Rectal smooth muscle tissue (tissue), 1 donor: ENCODE results near the gene PHYKPL.
"Not testable (repeated sequence)": the region's sequence is repeated elsewhere in the genome, so short reads cannot be mapped to it uniquely, and the experiment has no call there.

Experiments used
- H3K27ac ChIP-seq: one replicate; pipeline ENCODE4 v1.7.0; 2013; ENCODE audit warnings: low read depth, low read length, inconsistent platforms
- H3K27me3 ChIP-seq: one replicate; pipeline ENCODE4 v1.7.0; 2013; ENCODE audit warnings: low read length; ENCODE audit not compliant: control insufficient read depth, insufficient read depth
- H3K36me3 ChIP-seq: one replicate; pipeline ENCODE4 v1.7.0; 2013; ENCODE audit warnings: low read length; ENCODE audit not compliant: control insufficient read depth, insufficient read depth
- H3K4me1 ChIP-seq: one replicate; pipeline ENCODE4 v1.7.0; 2013; ENCODE audit warnings: low read length; ENCODE audit not compliant: control insufficient read depth, insufficient read depth
- H3K4me3 ChIP-seq: one replicate; pipeline ENCODE4 v1.7.0; 2013; ENCODE audit warnings: low read length
- H3K9ac ChIP-seq: one replicate; pipeline ENCODE4 v1.7.0; 2013; ENCODE audit warnings: low read length

PHYKPL gene

DNA sequence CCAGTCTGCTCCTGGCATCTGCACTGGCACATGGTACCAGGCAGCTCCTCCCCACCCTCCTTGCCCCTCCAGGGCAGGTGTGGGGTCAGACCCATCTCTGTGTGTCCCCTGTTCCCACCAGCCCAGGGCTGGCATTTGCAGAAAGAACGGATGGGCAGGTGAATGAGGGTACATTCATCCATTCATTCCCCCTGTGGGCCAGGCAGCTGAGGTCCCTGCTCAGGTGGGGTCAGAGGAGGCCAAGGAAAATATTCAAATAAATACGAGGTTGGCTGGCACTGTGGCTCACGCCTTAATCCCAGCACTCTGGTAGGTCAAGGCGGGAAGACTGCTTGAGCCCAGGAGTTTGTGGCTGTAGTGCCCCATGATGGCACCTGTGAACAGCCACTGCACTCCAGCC, 25.0 kb upstream of the PHYKPL start:
- Histone ChIP-seq H3K36me3 (no peaks in the 10 kb centered on the region), H3K27me3 (no peaks in the 10 kb centered on the region), H3K27ac (no peak overlapping the region), H3K4me3 (no peak overlapping the region), H3K9ac (no peak overlapping the region), H3K4me1 (no peaks in the 10 kb centered on the region)

DNA sequence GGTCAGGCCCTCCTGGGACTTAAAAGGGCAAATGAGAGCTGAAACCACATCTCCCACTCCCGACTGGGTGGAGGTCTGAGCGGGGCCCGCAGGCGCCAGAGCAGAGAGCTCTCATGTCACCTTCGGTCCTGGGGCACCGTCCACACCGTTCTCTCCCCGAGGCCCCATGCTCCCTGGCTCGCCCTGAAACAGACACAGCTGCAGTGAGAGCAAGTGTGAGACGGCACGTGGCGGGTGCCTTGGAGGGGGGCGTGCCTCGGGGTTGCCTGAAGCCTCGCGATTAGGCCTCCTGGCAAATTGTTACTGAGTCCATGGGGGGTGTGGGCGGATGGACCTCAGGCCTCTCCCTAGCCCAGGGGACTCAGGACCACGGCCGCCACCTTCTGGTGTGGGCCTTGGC, 24.1 kb upstream of the PHYKPL start:
- H3K4me3 ChIP-seq = no peak overlapping the region
- no peaks in the 10 kb centered on the region for H3K36me3 ChIP-seq
- no peaks in the 10 kb centered on the region for H3K4me1 ChIP-seq
- no peak overlapping the region for H3K27ac ChIP-seq
- H3K9ac ChIP-seq = no peak overlapping the region
- no peaks in the 10 kb centered on the region for H3K27me3 ChIP-seq

DNA sequence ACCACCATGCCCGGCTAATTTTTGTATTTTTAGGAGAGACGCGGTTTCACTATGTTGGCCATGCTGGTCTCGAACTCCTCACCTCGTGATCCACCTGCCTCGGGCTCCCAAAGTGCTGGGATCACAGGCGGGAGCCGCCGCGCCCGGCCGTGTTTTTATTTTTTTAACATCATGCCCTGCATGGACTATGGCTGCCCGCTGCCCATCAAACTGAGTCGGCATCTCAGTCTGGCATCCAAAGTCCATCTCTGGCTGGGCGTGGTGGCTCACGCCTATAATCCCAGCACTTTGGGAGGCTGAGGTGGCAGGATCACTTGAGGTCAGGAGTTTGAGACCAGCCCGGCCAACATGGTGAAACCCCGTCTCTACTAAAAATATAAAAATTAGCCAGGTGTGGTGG, 21.0 kb upstream of the PHYKPL start:
- H3K4me3 ChIP-seq, H3K4me1 ChIP-seq, H3K9ac ChIP-seq, H3K27me3 ChIP-seq, H3K27ac ChIP-seq, H3K36me3 ChIP-seq: not testable (repeated sequence)

DNA sequence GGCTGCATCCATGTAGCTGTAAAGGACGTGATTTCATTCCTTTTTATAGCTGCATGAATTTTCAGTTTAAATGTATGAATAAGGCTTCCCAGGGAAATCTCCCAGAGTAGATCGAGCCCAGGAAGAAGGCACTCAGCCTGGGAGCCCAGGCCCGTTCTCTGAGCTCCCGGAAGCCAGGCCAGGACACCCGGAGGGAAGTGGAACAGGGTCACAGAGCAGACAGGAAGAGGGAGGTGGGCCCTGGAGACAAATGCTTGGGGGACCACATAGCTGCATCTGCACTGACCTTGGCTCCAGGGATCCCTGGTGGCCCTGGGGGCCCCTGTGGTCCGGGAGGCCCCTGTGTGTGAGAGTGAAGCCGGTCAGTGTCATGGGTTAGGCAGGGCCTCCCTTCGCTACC, 19.7 kb upstream of the PHYKPL start:
- Histone ChIP-seq H3K27ac (no peak overlapping the region), H3K36me3 (no peaks in the 10 kb centered on the region), H3K4me1 (no peaks in the 10 kb centered on the region), H3K27me3 (no peaks in the 10 kb centered on the region), H3K4me3 (no peak overlapping the region), H3K9ac (no peak overlapping the region)

DNA sequence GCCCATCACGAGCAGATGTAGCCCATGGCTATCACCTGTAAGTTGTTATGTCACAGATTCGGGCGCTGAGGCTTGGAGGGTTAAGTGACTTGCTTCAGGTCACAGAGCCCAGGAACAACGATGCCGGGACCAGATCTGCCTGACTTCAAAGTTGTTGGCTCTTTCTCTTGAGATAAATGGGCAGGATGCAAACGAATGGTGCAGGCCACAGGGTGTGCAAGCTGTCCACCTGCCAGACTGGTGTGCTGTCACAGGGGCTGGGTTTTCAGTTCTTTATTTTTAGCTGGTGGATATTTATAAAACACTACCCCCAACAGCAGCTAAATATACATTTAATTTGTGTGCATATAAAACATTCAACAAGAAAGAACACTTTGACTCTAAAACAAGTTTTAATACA, 17.7 kb upstream of the PHYKPL start:
- H3K27ac ChIP-seq = no peak overlapping the region
- no peaks in the 10 kb centered on the region for H3K36me3 ChIP-seq
- no peaks in the 10 kb centered on the region for H3K27me3 ChIP-seq
- no peaks in the 10 kb centered on the region for H3K4me1 ChIP-seq
- H3K4me3 ChIP-seq = no peak overlapping the region
- no peak overlapping the region for H3K9ac ChIP-seq

DNA sequence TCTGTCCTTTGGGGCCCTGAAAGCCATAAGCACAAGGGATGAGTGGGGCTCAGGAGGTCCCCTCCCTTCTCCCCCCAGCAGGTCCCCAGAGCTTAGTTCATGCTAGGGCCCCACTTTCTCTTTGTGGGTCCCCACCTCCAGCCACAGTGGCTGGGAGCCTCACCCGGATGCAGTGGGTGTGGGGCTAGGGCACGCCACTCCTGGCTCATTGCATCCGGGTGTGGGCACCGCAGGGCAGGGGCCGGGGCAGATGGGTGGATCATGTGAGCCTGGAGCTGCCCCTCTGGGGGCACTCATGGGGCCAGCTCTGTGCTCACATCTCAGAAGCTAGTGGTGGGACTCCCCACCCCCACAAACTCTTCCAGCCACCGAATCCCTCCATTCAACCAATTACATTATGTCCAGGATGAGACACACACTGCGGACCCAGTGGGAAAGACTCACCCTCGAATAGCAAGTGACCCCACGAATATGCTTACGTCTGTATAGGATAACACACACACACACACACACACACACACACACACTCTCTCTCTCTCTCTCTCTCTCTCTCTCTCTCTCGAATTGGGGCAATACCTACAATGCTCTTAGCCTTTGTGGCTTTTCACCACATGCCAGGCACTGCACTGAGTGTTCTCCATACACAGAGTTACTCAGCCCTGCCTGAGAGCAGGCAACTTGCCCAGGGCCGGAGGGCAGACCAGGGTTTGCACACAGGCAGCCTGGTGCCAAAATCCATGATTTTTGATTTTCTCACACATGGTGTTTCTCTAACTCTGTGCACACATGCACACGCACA, 16.8 kb upstream of the PHYKPL start:
- Histone ChIP-seq H3K4me1 (no peaks in the 10 kb centered on the region), H3K9ac (no peak overlapping the region), H3K36me3 (no peaks in the 10 kb centered on the region), H3K27me3 (no peaks in the 10 kb centered on the region), H3K27ac (no peak overlapping the region), H3K4me3 (no peak overlapping the region)

DNA sequence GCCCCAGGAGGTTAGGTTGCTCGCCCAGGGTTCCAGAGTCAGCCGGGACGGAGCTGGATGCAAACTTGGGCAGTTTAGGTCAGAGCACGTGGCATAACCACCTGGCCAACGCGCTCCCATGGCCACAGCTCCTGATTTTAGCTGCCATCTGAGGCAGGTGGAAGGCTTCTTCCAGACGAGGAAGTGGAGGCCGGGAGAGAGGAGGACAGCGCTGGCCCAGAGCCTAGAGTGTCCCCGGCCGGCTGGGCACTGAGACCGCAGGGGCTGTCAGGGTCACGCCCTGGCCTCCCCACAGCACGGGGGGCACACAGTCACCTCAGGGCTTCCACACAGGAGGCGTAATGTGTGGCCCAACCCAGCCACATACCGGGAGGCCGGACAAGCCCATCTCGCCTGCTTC, 16.1 kb upstream of the PHYKPL start:
- Histone ChIP-seq H3K27me3 (no peaks in the 10 kb centered on the region), H3K9ac (no peak overlapping the region), H3K4me3 (no peak overlapping the region), H3K4me1 (no peaks in the 10 kb centered on the region), H3K36me3 (no peaks in the 10 kb centered on the region), H3K27ac (no peak overlapping the region)

DNA sequence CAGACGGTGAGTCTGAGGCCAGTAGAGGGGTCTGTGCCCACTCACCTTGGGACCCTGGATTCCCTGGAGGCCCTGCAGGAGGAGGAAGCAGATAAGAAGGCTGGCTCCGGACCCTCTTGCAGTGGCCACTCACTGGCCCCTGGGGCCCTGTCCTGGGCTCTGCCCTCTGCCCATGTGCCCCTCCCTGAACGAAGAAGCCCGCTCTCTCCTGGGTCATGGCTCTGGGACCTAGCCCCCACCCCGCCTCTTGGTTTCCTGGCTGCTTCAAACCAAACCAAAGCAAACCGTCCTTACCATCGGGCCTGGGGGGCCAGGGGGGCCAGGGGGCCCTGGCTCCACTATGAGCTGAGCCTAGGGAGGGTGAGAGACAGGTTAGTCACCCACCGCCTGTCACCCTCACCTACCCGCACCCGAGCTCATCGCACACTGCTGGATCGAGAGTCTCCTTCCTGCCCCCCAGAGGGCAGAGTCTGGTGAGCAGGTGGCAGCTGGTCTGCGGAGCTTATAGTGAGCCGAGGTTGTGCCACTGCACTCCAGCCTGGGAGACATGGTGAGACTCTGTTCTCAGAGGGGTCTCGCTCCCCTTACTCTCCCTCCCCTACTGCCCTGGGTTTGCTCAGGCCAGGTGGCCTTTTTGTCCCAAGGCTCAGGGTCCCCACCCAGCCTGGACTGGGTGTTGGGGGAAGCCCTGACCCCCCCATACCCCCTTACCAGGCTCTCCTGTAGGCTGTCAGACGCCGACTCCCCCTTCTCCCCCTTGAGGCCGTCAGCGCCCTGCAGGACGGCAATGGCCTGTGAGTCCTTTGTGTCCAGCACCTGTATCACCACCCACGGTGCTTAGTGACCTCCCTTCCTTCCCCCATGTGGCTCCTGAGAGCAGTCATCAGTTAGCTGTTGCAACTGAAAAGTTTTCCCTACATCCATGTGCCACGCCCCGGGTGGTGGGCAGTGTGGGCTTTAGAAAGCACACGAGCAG, 15.2 kb upstream of the PHYKPL start:
- Histone ChIP-seq H3K36me3 (no peaks in the 10 kb centered on the region), H3K27me3 (no peaks in the 10 kb centered on the region), H3K4me1 (no peaks in the 10 kb centered on the region), H3K4me3 (no peak overlapping the region), H3K27ac (no peak overlapping the region), H3K9ac (no peak overlapping the region)

DNA sequence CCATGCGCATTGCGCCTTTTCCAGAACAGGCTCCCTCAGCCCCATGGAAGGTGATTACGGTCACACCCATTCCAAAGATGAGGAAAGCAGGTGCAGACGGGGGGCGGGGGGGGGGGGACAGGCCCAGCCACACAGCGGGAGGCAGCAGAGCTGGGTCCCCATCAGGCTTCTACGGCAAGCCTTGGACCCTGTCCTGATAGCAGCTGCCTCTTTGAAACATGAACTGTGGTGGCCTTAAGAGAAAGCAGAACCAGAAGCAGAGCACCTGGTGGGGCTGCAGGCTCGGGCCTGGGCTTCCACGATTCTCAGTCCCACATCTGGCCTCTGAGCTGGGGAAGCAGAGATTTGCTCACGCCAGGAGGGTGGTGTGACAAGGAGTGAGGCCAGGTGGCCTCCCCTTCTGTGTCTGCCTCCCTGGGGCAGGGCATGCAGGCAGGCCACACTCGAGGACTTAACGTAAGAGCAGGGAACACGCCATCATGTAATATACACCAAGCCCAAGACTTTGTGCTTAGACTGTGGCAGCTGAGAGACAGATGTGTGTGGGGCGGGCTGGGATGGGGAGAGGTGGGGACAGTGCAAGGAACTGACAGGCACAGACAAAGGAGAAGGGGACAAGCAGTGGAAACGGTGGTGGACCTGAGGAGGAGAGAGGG, 14.2 kb upstream of the PHYKPL start:
- Histone ChIP-seq H3K9ac (no peak overlapping the region), H3K27me3 (no peaks in the 10 kb centered on the region), H3K27ac (no peak overlapping the region), H3K4me3 (no peak overlapping the region), H3K36me3 (no peaks in the 10 kb centered on the region), H3K4me1 (no peaks in the 10 kb centered on the region)

DNA sequence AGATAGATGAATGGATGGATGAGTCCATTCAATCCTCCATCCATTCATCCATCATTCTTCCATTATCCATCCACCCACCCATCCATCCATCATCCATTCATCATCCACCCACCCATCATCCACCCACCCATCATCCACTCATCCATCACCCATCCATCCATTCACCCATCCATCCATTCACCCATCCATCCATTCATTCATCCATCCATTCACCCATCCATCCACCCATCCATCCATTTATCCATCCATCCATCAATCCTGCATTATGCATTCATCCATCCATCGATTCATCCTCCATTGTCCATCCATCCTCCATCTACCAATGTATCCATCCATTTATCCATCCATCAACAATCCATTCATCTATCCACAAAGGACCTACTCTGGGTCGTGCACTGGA, 12.8 kb upstream of the PHYKPL start:
- Histone ChIP-seq H3K36me3 (no peaks in the 10 kb centered on the region), H3K9ac (no peak overlapping the region), H3K27ac (no peak overlapping the region), H3K27me3 (no peaks in the 10 kb centered on the region), H3K4me3 (no peak overlapping the region), H3K4me1 (no peaks in the 10 kb centered on the region)

DNA sequence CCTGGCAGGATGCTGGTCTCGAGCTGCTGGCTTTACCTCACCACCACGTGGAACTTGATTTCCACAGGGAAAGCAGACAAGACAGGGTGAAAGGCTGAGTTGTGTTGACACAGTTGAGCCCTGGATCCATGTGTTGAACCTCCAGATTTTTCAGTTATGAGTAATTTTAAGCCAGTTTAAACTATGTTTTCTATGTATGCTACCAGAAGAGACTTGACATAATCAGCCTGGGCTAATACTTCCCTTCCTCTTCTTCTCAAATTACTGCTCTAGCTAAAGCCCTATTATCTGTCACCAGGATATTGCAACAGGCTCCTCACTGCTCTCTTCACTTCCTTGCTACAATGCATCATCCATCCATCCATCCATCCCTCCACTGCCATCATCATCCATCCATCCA, 12.0 kb upstream of the PHYKPL start:
- Histone ChIP-seq H3K9ac (no peak overlapping the region), H3K36me3 (no peaks in the 10 kb centered on the region), H3K27ac (no peak overlapping the region), H3K4me1 (no peaks in the 10 kb centered on the region), H3K4me3 (no peak overlapping the region), H3K27me3 (no peaks in the 10 kb centered on the region)

DNA sequence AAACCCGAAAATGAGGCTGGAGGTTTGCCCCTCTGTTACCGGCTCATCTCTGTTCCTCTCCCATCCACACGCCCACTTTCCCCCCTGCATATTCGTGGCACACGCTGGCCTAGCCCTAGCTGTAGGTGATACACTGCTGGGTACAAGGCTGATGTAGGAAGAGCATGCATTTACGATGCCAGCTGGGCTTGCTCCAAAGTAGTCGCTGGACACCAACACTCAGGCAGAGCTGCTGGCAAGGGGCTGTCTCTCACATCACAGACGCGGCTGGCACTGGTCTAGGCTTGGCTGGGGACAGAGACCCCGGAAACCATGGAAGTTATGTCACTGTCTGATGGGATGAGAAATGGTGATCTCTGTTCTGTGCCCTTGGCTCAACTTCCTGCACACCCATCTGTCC, 9.8 kb upstream of the PHYKPL start:
- H3K27ac ChIP-seq = no peak overlapping the region
- no peaks in the 10 kb centered on the region for H3K27me3 ChIP-seq
- no peaks in the 10 kb centered on the region for H3K36me3 ChIP-seq
- H3K9ac ChIP-seq = no peak overlapping the region
- H3K4me1 ChIP-seq = no peaks in the 10 kb centered on the region
- no peak overlapping the region for H3K4me3 ChIP-seq
